Activated CD4-positive, alpha-beta T cell treated with anti-CD3 and anti-CD28 coated beads, Interleukin-2, amount 10 ng/mL, durations not matched to agents 24 days and 14 days (primary cell): ENCODE data around the gene SPATA21. TPM values are rescaled to one million over a fixed set of nuclear protein-coding genes. Genes with fewer than 3 reads are reported as not detected.
A peak's percentile ranks its signal among the peaks of the same experiment; 100 is the strongest.

Experiments used
- DNase-seq: peaks from one replicate; pipeline ENCODE4 v3.0.0; 2022
- H3K27ac Mint-ChIP-seq: one replicate; pipeline ENCODE4 v1.8.0; 2022; ENCODE audit warnings: mild to moderate bottlenecking, mixed read lengths
- H3K27me3 Mint-ChIP-seq: one replicate; pipeline ENCODE4 v1.8.0; 2022; ENCODE audit warnings: mixed read lengths
- H3K36me3 Mint-ChIP-seq: one replicate; pipeline ENCODE4 v1.8.0; 2022; ENCODE audit warnings: low read depth, mild to moderate bottlenecking, mixed read lengths
- H3K4me1 Mint-ChIP-seq: one replicate; pipeline ENCODE4 v1.8.0; 2021; ENCODE audit warnings: mixed read lengths
- H3K4me3 Mint-ChIP-seq: one replicate; pipeline ENCODE4 v1.8.0; 2022; ENCODE audit warnings: mild to moderate bottlenecking, moderate library complexity, mixed read lengths
- H3K9me3 Mint-ChIP-seq: one replicate; pipeline ENCODE4 v1.8.0; 2021; ENCODE audit warnings: mixed read lengths
- intact Hi-C: fragments of 100-400 bp; cut with micrococcal nuclease; formaldehyde crosslinking; loops from one replicate; pipeline ENCODE4 v1.15.1; 2023
- total RNA-seq: library from RNA; stranded (reverse); gene quantifications from 2 replicates; pipeline ENCODE4 v1.2.3, GENCODE V29; 2022

SPATA21 gene
- total RNA-seq, 1 donor from 2014 or later, result not detected

DNA sequence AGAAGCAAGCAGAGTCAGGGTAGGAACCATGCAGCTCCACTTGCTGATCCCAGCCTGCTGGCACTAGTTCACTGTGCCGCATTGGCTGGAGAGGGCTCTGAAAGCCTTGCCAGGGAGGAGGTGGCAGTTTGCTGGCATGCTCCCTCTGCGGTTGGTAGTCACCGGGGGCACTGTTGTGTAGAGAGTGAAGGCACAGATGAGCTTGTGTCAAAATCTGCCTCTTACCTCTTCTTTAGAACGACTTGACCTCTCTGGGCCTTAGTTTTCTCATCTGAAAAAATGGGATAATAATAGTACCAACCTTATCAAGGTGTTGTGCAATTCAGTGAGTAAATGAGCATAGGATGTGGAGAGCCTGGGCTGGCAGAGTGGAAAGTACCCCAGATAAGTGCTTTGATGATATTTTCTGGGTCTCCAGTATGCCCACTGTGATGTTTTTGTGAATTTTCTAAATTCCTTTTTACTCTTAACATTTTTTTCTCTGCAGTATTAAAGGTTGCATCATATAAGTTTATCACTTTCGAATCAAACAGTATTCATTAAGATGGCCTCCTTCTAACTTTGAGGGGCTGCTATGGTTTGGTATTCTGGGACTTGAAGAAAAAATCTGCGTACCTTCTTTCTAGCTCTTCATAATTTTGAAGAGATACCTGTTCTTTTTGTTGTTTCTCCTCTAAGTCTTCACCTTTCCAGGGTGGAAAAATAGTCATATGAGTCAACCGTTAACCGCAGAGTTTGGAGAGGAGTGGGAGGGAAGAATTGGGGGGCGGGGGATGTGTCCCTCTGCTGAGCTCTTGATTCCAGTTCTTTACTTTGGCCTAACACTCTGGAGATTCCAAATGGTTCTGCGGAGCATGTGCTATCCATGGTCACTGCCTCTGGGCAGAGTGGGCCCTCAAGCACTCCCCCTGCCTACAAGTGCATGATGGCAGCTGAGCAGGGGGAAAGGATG is 43.4 kb downstream of the SPATA21 start:
- H3K4me3 Mint-ChIP-seq, result no peak overlapping the region
- H3K4me1 Mint-ChIP-seq, result peaks cover 46% of the 10 kb centered on the region
- DNase-seq, result peak; percentile 57
- intact Hi-C loops, result no loop called here
- H3K9me3 Mint-ChIP-seq, result no peaks in the 10 kb centered on the region
- H3K36me3 Mint-ChIP-seq, result peaks cover 40% of the 10 kb centered on the region
- H3K27me3 Mint-ChIP-seq, result no peaks in the 10 kb centered on the region
- H3K27ac Mint-ChIP-seq, result peak overlapping the region; percentile 58

DNA sequence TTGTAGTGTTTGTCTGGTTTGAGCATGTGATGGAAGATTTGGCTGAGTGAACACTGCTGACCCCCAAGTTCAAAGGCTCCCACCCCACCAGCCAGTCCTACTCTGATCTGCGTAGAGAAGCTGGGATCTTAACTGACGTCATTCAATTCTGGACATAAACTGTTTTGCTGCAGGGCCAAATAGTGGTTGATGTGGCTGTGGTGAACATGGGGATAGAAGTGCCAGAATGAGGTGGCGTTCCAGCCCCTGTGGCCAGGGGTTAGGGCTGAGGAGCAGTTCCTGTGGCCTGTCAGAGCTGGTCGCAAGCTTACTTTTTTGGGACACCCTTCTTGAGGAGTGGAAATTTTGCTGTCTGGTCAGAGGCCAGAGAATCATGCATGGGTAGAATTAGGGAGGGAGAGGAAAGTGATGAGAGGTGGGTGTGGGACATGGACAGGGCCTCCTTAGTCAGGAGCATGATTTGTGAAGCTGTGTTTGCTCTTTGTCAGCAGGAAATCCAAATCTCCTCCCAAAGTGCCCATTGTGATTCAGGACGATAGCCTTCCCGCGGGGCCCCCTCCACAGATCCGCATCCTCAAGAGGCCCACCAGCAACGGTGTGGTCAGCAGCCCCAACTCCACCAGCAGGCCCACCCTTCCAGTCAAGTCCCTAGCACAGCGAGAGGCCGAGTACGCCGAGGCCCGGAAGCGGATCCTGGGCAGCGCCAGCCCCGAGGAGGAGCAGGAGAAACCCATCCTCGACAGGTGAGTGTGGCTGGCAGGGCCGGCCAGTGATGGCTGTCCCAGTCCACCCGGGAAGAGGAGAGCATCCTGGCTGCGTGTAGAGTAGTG is 44.3 kb downstream of the SPATA21 start:
- Mint-ChIP-seq H3K27ac (peak overlapping the region; percentile 53), H3K27me3 (no peaks in the 10 kb centered on the region), H3K9me3 (no peaks in the 10 kb centered on the region), H3K4me3 (no peak overlapping the region), H3K4me1 (peaks cover 44% of the 10 kb centered on the region), H3K36me3 (peaks cover 37% of the 10 kb centered on the region)
- no peak for DNase-seq
- intact Hi-C loops, result no loop called here

DNA sequence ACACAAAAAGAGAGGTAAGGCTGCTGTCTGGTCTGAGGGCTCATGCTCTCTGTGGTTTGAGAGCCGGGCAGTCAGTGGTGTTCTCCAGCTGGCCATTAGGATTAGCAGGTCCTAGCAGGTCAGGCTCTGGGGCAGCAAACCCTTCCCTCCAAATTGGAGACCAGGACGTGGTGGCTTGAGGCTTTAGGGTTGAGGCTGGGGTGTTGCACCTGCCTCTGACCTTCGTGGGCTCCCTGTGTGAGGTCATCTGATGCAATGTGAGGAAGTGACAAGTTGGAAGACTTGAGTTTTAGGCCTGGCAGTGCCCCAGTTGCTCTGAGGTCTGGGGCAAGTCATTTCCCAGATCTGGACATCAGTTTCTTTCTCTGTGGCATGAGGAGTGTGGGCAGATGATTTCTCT is 45.8 kb downstream of the SPATA21 start:
- no peak overlapping the region for H3K4me3 Mint-ChIP-seq
- H3K4me1 Mint-ChIP-seq, result peaks cover 49% of the 10 kb centered on the region
- intact Hi-C loops, result no loop called here
- DNase-seq, result peak; percentile 54
- peaks cover 35% of the 10 kb centered on the region for H3K36me3 Mint-ChIP-seq
- H3K9me3 Mint-ChIP-seq, result no peaks in the 10 kb centered on the region
- H3K27ac Mint-ChIP-seq, result peak overlapping the region; percentile 81
- H3K27me3 Mint-ChIP-seq, result no peaks in the 10 kb centered on the region

DNA sequence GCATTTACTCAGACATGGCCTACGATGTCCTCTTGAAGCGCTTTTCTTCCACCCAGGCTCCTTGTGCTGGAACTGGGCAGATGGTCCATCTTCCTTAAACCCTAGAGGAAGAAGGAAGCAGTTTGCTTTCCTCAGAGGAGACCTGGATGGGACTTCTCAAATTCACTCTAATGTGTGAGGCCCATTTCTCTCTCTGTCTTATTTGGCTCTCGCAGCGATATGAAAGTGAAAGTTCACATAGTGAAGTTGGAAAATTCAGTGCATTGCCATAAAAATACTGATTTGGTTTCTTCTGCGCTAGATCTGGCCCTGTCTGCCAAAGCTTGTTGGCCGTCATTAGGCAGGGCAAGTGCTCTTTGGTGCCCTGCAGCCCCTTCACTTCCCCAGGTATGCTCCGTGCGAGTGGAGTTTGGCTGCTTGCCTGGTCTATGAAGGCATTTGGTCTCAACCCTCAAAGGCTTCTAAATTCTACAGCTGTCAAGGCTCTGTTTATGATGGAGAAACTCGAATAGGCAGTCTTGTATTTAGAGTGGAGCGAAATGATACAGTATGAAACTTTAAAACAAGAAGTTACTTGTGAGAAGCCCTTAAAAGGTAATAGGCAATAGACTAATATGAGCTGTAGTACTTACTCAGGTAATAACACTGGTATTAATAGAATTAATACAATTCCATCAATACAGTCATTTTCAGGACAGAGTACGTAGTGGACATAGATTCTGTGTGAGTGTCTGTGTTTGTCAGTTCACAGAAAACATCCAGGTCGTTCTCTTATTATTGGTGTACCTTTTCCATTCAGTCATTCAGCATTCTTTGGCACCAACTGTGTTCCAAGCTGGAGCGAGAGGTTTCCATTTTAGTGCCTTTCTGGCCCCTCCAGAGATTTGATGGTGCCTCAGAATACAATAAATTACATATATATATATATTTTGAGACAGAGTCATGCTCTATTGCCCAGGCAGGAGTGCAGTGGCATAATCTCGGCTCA is 49.7 kb downstream of the SPATA21 start:
- intact Hi-C loops, result loop anchor here (2.0 kb wide), 1 partner anchor 19 kb away; no protein-coding TSS in a partner anchor
- H3K4me1 Mint-ChIP-seq, result peaks cover 58% of the 10 kb centered on the region
- H3K27ac Mint-ChIP-seq, result peak overlapping the region; percentile 68
- H3K36me3 Mint-ChIP-seq, result peaks cover 16% of the 10 kb centered on the region
- H3K9me3 Mint-ChIP-seq, result no peaks in the 10 kb centered on the region
- no peaks in the 10 kb centered on the region for H3K27me3 Mint-ChIP-seq
- peak overlapping the region; percentile 84 for H3K4me3 Mint-ChIP-seq
- DNase-seq, result peak; percentile 69

DNA sequence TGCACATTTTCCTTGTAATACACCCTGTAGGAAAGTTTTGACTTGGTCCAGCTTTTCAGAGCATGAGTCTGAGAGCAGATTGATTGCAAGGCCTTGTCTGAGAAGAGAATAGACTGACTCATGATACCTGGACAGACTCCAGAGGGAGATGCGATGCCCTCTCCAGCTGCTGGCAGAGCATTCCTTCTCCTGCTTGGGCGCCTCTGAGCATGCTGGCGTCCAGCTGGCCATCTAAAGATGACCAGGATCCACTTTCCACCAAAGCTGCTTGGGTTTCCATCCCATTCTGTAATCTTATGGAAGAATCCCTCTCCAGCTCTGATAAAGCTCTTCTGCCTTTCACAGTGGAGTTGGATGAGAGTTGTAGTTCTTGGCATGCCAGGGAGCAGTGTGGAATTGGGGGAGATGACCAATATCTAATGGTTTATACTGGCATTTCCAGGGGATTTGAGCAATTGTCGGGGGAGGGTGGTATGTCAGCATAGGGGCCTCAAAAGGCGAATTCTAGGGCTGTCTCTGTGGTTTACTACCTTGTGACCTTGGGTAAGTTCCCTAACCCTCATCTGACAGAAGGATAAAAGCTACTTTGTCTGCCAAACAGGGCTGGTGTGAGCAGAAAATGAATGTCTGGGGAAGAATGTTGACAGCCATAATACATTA is 50.6 kb downstream of the SPATA21 start:
- Mint-ChIP-seq H3K9me3 (no peaks in the 10 kb centered on the region), H3K36me3 (peaks cover 18% of the 10 kb centered on the region), H3K4me3 (peak overlapping the region; percentile 84), H3K27me3 (no peaks in the 10 kb centered on the region), H3K27ac (peak overlapping the region; percentile 60), H3K4me1 (peaks cover 53% of the 10 kb centered on the region)
- peak; percentile 64 for DNase-seq
- intact Hi-C loops, result loop anchor here (2.0 kb wide), 1 partner anchor 18 kb away; no protein-coding TSS in a partner anchor

DNA sequence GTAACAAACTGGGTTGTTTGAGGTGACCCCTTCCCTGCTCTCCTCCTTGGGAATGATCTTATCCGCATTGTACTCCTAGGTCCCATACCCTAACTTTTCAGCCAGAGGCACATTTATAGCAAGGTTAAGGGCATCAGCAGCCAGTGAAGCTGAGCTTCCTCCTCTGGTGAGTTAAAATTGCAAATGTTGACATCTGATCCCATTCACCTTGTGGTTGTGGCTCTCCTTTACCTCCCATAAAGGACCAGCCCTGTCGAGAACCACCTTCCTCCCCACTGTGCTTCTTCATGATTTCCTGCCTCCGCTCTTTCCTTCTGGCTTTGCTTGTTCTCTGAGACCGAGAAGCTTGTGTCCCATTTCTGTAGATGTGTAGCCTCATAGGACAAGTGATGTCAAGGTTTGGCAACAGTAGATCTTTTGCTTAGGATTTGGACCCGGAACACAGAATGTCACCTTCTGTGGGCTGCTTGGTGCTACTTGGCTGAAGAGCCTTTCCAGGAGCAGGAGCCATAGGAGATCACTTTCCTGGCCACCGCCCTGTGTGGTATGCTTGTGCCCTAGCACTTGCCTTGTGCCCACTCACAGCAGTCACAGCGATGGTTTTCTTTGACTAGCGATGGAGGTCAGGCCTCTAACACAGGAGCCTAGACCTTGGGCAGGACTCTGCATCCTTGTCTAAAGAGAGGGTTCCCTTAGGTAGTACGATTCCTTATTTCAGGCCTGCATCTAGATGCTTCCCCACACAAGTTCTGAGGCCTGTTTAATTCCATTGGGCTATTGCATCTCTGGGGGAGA is 51.4 kb downstream of the SPATA21 start:
- Mint-ChIP-seq H3K27me3 (no peaks in the 10 kb centered on the region), H3K36me3 (peaks cover 18% of the 10 kb centered on the region), H3K9me3 (no peaks in the 10 kb centered on the region), H3K4me3 (peak overlapping the region; percentile 84), H3K27ac (peak overlapping the region; percentile 60), H3K4me1 (peaks cover 46% of the 10 kb centered on the region)
- intact Hi-C loops, result loop anchor here (2.0 kb wide), 1 partner anchor 17 kb away; no protein-coding TSS in a partner anchor
- no peak for DNase-seq

DNA sequence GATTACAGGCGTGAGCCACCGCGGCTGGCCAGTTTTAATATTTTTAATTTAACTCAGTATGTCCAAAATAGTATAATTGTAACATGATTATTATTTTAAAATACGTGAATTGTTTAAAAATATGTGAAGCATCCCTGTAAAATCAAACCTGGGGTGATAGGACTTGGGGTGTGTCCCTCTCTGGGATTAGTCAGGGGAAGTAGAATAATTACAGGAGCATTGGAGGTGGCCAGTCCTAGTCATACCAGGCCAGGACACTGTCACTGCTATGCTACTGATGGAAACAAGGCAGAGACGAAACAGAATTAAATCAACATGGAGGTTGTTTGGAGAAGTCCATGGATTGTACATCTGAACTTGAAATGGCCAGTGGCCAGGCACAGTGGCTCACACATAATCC is 53.3 kb downstream of the SPATA21 start:
- Mint-ChIP-seq H3K36me3 (peaks cover 19% of the 10 kb centered on the region), H3K4me3 (peak overlapping the region; percentile 28), H3K4me1 (peaks cover 42% of the 10 kb centered on the region), H3K9me3 (no peaks in the 10 kb centered on the region), H3K27me3 (no peaks in the 10 kb centered on the region), H3K27ac (peak overlapping the region; percentile 68)
- intact Hi-C loops, result no loop called here
- DNase-seq, result no peak

DNA sequence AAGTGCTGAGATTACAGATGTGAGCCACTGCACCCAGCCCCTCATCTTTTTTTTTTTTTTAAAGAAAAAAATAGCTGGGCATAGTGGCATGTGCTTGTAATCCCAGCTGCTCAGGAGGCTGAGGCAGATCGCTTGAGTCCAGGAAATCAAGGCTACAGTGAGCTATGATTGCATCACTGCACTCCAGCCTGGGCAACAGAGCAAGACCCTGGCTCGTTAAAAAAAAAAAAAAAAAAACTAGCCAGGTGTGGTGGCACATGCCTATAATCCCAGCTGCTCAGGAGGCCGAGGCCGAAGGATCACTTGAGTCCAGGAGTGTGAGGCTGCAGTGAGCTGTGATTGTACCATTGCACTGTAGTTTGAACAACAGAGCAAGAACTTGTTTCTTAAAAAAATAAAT is 56.4 kb downstream of the SPATA21 start:
- Mint-ChIP-seq H3K36me3 (peaks cover 19% of the 10 kb centered on the region), H3K4me1 (peaks cover 39% of the 10 kb centered on the region), H3K4me3 (no peak overlapping the region), H3K27me3 (no peaks in the 10 kb centered on the region), H3K9me3 (no peaks in the 10 kb centered on the region), H3K27ac (no peak overlapping the region)
- DNase-seq, result no peak
- intact Hi-C loops, result no loop called here

DNA sequence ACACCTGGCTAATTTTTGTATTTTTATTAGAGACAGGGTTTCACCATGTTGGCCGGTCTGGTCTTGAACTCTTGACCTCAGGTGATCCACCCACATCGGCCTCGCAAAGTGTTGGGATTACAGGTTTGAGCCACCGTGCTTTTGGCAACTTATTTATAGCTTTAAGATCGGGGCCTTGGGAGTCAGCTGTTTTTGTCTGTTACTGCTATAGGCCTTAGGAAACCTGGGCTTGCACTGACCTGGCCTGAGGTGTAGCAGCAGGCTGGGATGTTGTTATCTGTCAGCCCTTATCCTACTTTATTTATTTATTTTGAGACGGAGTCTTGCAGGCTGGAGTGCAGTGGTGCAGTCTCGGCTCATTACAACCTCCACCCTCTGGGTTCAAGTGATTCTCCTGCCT is 58.8 kb downstream of the SPATA21 start:
- H3K4me3 Mint-ChIP-seq, result no peak overlapping the region
- no peaks in the 10 kb centered on the region for H3K9me3 Mint-ChIP-seq
- no peak overlapping the region for H3K27ac Mint-ChIP-seq
- H3K4me1 Mint-ChIP-seq, result peaks cover 38% of the 10 kb centered on the region
- no peak for DNase-seq
- intact Hi-C loops, result no loop called here
- no peaks in the 10 kb centered on the region for H3K27me3 Mint-ChIP-seq
- H3K36me3 Mint-ChIP-seq, result peaks cover 19% of the 10 kb centered on the region

DNA sequence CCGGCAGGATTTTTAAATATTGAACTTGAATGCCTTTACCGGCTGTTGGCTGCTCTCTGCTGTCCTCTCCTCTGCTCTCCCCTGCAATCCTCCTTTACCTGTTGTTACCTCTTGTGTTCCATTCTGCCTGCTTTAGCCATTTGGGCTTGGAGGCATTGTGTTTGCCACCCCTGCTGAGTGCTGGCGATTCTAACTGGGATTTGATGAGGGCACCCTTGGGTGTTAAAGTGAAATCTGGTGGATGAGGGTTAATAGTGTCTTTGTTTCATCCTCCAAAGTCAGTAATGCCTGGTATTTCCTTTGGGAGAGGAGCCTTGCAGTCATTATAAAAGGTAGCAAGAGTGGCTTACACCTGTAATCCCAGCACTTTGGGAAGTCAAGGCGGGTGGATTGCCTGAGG is 60.3 kb downstream of the SPATA21 start:
- H3K27me3 Mint-ChIP-seq, result no peaks in the 10 kb centered on the region
- no peaks in the 10 kb centered on the region for H3K9me3 Mint-ChIP-seq
- intact Hi-C loops, result no loop called here
- H3K36me3 Mint-ChIP-seq, result peaks cover 22% of the 10 kb centered on the region
- peak overlapping the region; percentile 56 for H3K27ac Mint-ChIP-seq
- peaks cover 47% of the 10 kb centered on the region for H3K4me1 Mint-ChIP-seq
- DNase-seq, result no peak
- H3K4me3 Mint-ChIP-seq, result no peak overlapping the region

DNA sequence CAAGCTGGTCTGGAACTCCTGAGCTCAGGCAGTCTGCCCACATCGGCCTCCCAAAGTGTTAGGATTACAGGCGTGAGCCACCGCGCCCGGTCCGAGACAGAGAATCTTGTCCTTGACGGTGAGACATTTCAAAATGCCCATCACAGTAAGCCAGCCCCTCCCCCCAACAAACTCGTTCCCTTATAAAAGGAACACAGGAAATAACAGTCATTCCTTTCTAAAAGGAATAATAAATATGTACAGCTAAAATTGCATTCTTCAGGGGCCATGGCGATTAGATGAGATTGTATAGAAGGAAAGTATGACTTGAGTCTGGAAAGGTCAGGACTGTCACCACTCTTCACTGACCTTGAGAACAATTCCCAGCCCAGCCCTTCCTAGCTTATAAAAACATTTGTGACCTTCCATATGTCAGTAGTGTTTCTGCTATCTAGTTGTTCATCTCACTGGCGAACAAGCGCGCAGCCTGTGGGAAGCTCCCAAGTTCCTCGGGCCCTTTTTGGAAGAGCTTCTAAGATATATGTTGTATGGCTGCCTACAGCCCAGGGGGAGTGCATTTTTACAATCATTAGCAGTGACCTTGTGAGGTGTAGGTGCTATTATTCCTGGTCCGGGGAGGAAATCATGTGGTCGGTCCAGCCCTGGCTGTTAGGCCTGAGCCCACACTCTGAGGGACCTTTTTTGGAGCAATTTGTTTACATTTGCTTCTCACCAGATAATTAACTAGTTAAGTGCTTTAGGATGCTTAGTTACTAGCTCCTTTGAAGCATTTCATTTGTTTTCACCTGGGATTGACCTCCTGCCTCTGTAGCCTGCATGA is 61.5 kb downstream of the SPATA21 start:
- H3K9me3 Mint-ChIP-seq, result no peaks in the 10 kb centered on the region
- DNase-seq, result no peak
- H3K36me3 Mint-ChIP-seq, result peaks cover 21% of the 10 kb centered on the region
- peak overlapping the region; percentile 56 for H3K27ac Mint-ChIP-seq
- H3K4me3 Mint-ChIP-seq, result no peak overlapping the region
- intact Hi-C loops, result no loop called here
- H3K27me3 Mint-ChIP-seq, result no peaks in the 10 kb centered on the region
- peaks cover 54% of the 10 kb centered on the region for H3K4me1 Mint-ChIP-seq
